GM21619 (cell line): ENCODE data around the gene NEGR1.
"Not testable (repeated sequence)": the region's sequence is repeated elsewhere in the genome, so short reads cannot be mapped to it uniquely, and the experiment has no call there.

ENCODE experiments used
- ATAC-seq: cut with Tn5 transposase; IDR thresholded peaks from one replicate; pipeline ENCODE4 v1.9.1; 2021; ENCODE audit not compliant: unreplicated experiment

The NEGR1 gene

GRCh38 chr1:72282271-72283021 is at the start of gene NEGR1:
TSS of gene NEGR1 (minus strand) at chr1:72282539.
- ATAC-seq, result peak; percentile 76

- ATAC-seq, result no peak
Measured at GRCh38 chr1:72326494-72326893, 44.2 kb upstream of the NEGR1 start.

GRCh38 chr1:72324451-72324850 is 42.1 kb upstream of the NEGR1 start:
- ATAC-seq, result no peak

- ATAC-seq, result no peak
Measured at GRCh38 chr1:72322910-72323309, 40.6 kb upstream of the NEGR1 start.

- ATAC-seq, result no peak
Measured at GRCh38 chr1:72296501-72296900, 14.2 kb upstream of the NEGR1 start.

GRCh38 chr1:72288886-72289285 is 6.5 kb upstream of the NEGR1 start:
- no peak for ATAC-seq

GRCh38 chr1:72286401-72286800 is 4.1 kb upstream of the NEGR1 start:
- ATAC-seq, result no peak

- ATAC-seq, result no peak
Measured at GRCh38 chr1:72285074-72285425, 2.7 kb upstream of the NEGR1 start.

- ATAC-seq, result peak; percentile 53
Measured at GRCh38 chr1:72284348-72285073, 2.2 kb upstream of the NEGR1 start.

GRCh38 chr1:72284084-72284347 is 1.7 kb upstream of the NEGR1 start:
- no peak for ATAC-seq

- ATAC-seq, result no peak
Measured at GRCh38 chr1:72283307-72284083, 1.2 kb upstream of the NEGR1 start.

- peak; percentile 10 for ATAC-seq
Measured at GRCh38 chr1:72283022-72283306, 625 bp upstream of the NEGR1 start.

GRCh38 chr1:72281637-72282270 is 585 bp downstream of the NEGR1 start:
- no peak for ATAC-seq

GRCh38 chr1:72281144-72281543 is 1.2 kb downstream of the NEGR1 start:
- ATAC-seq, result no peak

GRCh38 chr1:72280711-72281110 is 1.6 kb downstream of the NEGR1 start:
- ATAC-seq, result no peak

GRCh38 chr1:72280131-72280530 is 2.2 kb downstream of the NEGR1 start:
- no peak for ATAC-seq

- ATAC-seq, result no peak
Measured at GRCh38 chr1:72278461-72278860, 3.9 kb downstream of the NEGR1 start.

GRCh38 chr1:72271555-72272085 is 10.7 kb downstream of the NEGR1 start:
- no peak for ATAC-seq

GRCh38 chr1:72262735-72263134 is 19.6 kb downstream of the NEGR1 start:
- no peak for ATAC-seq

- no peak for ATAC-seq
Measured at GRCh38 chr1:72253132-72253531, 29.2 kb downstream of the NEGR1 start.

- ATAC-seq, result no peak
Measured at GRCh38 chr1:72241397-72241796, 40.9 kb downstream of the NEGR1 start.

- not testable (repeated sequence) for ATAC-seq
Measured at GRCh38 chr1:72235931-72236330, 46.4 kb downstream of the NEGR1 start.
